ENCODE data around the gene C1orf167. TPM values are rescaled to one million over a fixed set of nuclear protein-coding genes. Genes with fewer than 3 reads are reported as not detected.
"Not testable (repeated sequence)": the region's sequence is repeated elsewhere in the genome, so short reads cannot be mapped to it uniquely, and the experiment has no call there.

The C1orf167 gene
- total RNA-seq, 1 donor = 0.36 TPM

DNA sequence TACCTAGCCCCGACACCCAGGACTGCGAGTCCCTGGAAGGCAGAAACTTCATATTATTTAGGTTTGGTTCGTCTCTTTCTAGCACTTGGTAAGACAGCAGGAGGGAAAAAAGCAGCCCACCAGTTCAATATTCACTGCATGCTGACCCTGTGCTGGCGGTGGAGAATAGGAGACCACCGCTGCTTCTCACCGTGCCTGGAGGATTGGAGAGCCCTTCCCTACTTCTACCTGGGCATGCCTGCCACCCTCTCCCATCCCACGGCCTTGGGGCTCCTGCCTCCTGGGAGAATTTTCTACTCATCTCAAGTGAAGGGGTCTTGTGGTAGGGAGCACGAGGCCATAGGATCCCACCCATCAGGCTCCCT, 38.4 kb downstream of the C1orf167 start:
- TF ChIP-seq CTCF (IDR thresholded peaks at IDR 0.05; ENCODE audit: insufficient read depth, low read length) = no peak
- no peak for DNase-seq (ENCODE audit: low read depth)
- no peak overlapping the region for H3K4me3 ChIP-seq (ENCODE audit: low read depth, low read length)

DNA sequence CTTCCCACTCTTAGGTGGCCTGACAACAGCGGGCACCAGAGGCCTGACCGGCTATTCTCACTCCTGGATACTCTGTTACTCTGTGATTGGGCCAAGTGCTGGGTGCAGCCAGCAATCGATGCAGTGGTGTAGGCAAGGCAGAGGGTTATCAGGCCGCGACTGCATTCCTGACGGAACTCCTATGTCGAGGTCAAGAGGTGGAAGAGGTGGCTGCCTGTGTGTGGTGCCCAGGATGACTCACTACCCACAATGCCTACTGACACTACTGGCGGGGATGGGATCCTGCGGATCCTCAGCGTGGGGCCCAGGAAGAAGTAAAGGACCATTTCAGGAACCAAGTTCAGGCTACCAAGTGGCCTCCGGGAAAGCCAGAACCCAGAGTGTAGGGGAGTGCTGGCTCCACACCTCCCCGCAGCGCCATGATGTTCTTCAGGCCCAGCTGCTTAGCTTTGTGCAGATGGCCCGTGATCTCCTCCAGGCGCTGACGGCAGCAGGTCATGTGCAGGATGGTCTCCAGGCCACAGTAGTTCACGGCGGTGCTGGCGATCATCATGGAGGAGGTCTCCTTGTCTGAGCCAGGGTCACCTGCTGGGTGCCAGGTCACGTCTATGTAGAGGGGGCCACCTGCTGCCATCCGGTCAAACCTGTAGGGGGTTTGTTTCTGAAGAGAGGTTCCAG, 38.9 kb downstream of the C1orf167 start:
- H3K4me3 ChIP-seq (ENCODE audit: low read depth, low read length) = peak overlapping the region; percentile 25
- DNase-seq (ENCODE audit: low read depth) = no peak
- no peak for TF ChIP-seq CTCF (IDR thresholded peaks at IDR 0.05; ENCODE audit: insufficient read depth, low read length)

GRCh38 chr1:11802616-11802972, 40.6 kb downstream of the C1orf167 start:
- peak; percentile 6 for TF ChIP-seq CTCF (IDR thresholded peaks at IDR 0.05; ENCODE audit: insufficient read depth, low read length)
- peak overlapping the region; percentile 94 for H3K4me3 ChIP-seq (ENCODE audit: low read depth, low read length)
- DNase-seq (ENCODE audit: low read depth) = no peak

DNA sequence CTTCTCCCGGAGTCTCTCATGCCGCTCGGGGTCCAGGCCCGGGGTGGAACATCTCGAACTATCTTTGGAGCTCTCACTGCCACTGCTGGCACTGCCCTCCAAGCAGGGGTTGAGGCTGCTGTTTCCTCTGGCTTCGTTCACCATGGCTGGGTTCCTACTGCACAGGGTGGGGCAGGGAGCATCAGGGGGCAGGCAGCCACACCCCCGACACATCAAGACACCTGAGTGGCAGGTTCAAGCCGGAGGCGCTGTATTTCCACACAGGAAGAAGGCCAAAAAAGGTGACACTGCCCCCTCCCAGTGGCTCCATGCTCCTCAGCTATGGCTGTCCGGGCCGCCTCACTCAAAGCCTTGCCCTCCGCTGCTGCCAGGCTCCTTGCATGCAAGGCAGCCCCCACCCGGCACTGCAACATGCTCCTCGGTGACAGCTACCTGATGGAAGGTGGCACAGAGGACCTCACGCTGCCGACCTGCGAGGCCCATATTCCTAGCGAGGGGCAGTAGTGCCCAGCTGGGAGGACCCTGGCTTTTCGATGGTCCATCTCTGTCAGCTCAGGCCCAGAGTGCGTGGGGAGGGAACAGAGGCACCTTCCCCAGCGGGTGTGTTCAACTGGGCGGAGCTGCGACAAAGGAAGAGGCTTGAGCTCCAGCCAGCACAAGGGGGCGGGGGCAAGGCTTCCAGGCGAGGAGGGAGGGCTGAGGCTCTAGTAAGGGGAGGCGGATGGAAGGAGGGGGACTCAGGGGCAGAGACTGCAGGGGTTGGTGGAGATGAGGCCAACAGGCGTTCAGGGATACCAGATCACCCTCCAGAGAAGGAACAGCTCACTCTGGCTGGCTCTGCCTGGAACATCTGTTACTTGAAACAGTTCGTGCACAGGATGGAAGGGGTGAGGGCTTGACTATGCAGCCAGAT, 41.2 kb downstream of the C1orf167 start:
- peak; percentile 98 for DNase-seq (ENCODE audit: low read depth)
- TF ChIP-seq CTCF (IDR thresholded peaks at IDR 0.05; ENCODE audit: insufficient read depth, low read length) = no peak
- H3K4me3 ChIP-seq (ENCODE audit: low read depth, low read length) = peak overlapping the region; percentile 94

- DNase-seq (ENCODE audit: low read depth) = not testable (repeated sequence)
- H3K4me3 ChIP-seq (ENCODE audit: low read depth, low read length) = peak overlapping the region; percentile 94
Observed at GRCh38 chr1:11803924-11804665, 42.1 kb downstream of the C1orf167 start.

GRCh38 chr1:11804666-11805421, 42.9 kb downstream of the C1orf167 start:
- peak overlapping the region; percentile 79 for H3K4me3 ChIP-seq (ENCODE audit: low read depth, low read length)
- no peak for TF ChIP-seq CTCF (IDR thresholded peaks at IDR 0.05; ENCODE audit: insufficient read depth, low read length)
- peak; percentile 78 for DNase-seq (ENCODE audit: low read depth)
